AG09309 (cell line): ENCODE results near the gene MGAT4C.

ENCODE experiments used
- DNase-seq: peaks from one replicate; pipeline ENCODE4 v3.0.0-alpha.2; 2010; ENCODE audit warnings: low read depth
- H3K4me3 ChIP-seq: 2 replicates; pipeline ENCODE4 v1.5.1; 2011; ENCODE audit warnings: mild to moderate bottlenecking, low read depth, low read length, moderate library complexity; ENCODE audit not compliant: control insufficient read depth
- TF ChIP-seq, protein P1 (sequence below): IDR thresholded peaks from 2 replicates; pipeline ENCODE4 v1.5.1; 2011; ENCODE audit warnings: mild to moderate bottlenecking, low read depth, low read length, inconsistent platforms; ENCODE audit not compliant: insufficient read depth, control insufficient read depth; ENCODE audit errors: missing control alignments

Gene MGAT4C

DNA sequence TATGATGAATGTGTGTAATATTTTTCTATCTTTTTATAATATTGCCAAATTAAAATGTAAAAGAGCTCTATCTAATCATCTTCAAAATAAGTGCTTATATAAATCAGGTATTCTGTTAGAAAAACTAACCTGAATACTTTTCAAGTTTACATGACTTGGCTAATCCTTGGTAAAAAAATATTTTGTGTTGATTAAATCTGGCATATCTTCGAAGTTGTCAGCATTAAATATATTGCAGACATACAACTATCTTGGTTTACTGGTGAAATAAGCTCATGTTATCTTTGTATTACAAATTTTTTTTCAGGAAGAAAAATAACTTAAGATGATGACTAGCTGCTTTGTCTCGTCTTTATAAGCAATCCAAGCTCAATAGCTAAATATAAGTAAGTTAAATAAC, 39.6 kb downstream of the MGAT4C start:
- DNase-seq = no peak
- H3K4me3 ChIP-seq = no peak overlapping the region
- TF ChIP-seq, protein P1, sequence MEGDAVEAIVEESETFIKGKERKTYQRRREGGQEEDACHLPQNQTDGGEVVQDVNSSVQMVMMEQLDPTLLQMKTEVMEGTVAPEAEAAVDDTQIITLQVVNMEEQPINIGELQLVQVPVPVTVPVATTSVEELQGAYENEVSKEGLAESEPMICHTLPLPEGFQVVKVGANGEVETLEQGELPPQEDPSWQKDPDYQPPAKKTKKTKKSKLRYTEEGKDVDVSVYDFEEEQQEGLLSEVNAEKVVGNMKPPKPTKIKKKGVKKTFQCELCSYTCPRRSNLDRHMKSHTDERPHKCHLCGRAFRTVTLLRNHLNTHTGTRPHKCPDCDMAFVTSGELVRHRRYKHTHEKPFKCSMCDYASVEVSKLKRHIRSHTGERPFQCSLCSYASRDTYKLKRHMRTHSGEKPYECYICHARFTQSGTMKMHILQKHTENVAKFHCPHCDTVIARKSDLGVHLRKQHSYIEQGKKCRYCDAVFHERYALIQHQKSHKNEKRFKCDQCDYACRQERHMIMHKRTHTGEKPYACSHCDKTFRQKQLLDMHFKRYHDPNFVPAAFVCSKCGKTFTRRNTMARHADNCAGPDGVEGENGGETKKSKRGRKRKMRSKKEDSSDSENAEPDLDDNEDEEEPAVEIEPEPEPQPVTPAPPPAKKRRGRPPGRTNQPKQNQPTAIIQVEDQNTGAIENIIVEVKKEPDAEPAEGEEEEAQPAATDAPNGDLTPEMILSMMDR = no peak

DNA sequence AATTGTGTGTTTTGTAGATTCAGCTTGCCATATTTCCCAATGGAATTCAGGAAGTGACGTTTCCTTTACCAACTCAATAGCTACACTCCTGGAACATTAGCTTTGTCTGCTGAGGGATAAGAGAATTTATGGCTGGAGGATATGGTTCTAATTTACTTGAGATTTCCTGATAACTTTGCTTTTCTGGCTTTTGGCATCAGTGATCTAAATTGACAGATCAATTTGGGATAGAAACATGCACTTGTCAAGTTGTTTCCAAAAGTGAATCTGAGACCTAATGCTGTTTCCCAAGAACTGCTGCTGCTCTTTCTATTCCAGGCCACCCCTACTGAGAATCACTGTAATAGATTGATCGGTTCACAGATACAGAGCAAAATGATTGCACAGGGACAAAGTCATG, 43.2 kb downstream of the MGAT4C start:
- no peak for DNase-seq
- TF ChIP-seq, protein P1 = no peak

DNA sequence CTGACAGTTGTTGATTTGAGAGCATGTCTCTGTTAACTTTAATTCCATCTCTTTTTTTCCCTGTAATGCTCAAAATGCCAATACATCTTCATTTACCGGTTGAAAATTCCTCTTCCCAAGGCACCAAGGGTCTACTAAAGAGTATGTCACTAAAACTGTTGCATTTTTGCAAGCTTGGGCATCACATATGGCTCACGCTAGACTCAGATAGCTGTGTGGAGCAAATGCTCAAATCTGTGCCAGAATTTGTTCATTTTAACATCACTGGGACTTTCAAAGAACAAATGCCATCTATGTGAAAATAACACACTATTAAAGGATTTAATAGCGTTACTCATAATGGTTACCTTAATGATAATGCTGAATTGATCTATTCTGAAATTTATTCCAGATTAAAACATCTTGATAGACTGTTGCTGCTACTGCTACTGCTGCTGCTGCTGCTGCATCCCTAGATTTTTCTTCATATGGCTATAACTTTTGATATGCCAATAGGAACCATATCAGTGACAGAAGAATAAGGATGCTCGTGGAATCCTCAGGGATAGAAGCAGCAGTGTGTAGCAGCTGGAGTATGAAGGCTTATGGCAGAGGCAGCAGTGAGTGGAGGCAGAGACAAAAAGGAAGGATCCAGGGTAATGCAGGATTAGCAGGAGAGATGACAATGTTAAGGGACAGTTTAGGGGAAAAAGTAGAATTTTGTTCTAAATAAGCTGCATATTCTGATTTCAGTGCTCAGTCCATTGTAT, 57.3 kb downstream of the MGAT4C start:
- H3K4me3 ChIP-seq = no peak overlapping the region
- DNase-seq = no peak
- TF ChIP-seq, protein P1 = no peak

More for the DNA sequence above, 43.2 kb downstream of the MGAT4C start:
- H3K4me3 ChIP-seq = no peak overlapping the region

DNA sequence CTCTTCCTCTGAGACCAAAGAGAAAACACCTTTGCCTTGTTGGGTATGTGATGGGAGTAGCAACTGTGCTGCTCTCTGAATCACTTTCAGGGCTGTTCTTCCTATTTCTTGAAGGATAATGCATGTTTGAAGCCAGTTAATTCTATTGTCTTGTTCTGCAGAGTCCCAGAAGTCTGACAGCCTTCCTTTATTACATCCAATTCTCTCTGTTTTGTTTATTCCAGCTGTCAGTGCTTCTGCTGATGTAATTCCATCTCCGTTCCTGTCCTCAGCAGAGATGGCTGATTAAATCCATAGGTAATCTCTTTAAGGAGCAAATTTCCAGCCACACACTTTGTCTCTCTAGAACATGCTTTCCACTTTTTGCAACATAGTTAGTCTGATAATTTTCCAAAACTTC, 59.7 kb downstream of the MGAT4C start:
- TF ChIP-seq, protein P1 = no peak
- H3K4me3 ChIP-seq = no peak overlapping the region
- DNase-seq = no peak

DNA sequence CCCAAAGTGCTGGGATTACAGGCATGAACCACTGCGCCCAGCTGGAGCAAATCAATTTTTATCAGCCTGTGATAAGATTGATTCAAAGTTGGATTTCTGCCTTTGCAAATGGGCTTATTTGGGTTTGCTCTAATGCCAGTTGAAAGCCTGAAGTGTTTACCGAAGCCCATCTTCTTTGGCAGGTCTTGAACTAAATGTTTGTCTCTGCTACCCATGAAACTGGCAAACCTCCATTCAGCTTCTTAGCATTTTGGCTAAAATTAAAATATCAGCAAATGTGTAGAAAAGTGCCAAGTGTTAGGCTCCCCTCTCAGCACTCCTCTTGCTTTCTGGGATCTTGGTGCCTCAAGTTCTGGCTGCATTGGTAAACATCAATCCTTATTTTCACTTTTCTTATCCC, 61.5 kb downstream of the MGAT4C start:
- TF ChIP-seq, protein P1 = no peak
- DNase-seq = no peak
- no peak overlapping the region for H3K4me3 ChIP-seq

DNA sequence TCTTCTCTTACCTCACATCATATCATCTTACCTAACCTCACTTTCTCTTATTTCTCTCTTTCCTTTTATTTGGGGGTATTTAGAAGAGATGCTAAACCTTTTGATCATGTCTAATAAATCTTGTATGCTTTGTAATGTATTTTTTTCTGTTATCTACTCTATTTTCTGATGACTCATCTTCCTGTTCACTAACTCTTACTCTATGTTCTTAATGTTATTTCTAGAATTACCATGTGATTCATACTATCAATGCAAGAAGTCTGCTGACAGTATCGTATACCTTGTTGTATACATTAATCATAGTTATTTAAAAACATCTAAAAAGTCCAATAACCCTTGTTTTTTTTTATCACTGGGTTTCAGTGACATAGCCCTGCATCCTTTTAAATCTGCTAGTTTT, 62.3 kb downstream of the MGAT4C start:
- no peak for DNase-seq
- no peak overlapping the region for H3K4me3 ChIP-seq
- TF ChIP-seq, protein P1 = no peak
